Activated CD4-positive, alpha-beta T cell treated with anti-CD3 and anti-CD28 coated beads, Interleukin-2, amount 10 ng/mL, durations not matched to agents 24 days and 14 days (primary cell): Measurements from ENCODE around the gene OR5AK2. TPM values are rescaled to one million over a fixed set of nuclear protein-coding genes. Genes with fewer than 3 reads are reported as not detected.

Experiments
- total RNA-seq: library from RNA; stranded (reverse); gene quantifications from 2 replicates; pipeline ENCODE4 v1.2.3, GENCODE V29; 2022

Gene OR5AK2
- total RNA-seq, 1 donor from 2014 or later, result not detected

Other genes starting within 250 kb of the OR5AK2 start
- not detected in 2 replicates for gene OR9G4, start 240.2 kb upstream of the OR5AK2 start, total RNA-seq
- not detected in 2 replicates for gene LRRC55, start 193.0 kb downstream of the OR5AK2 start, total RNA-seq
- not detected in 2 replicates for gene APLNR, start 248.3 kb downstream of the OR5AK2 start, total RNA-seq